Stomach (tissue), 9 donors: Measurements from ENCODE around the gene EPHB1. TPM values are rescaled to one million over a fixed set of nuclear protein-coding genes. Genes with fewer than 3 reads are reported as not detected.

ENCODE experiments used
- DNase-seq, 2 donors: peaks; one replicate each; pipeline versions ENCODE4 v3.0.0 to v3.0.0-alpha.2; 2013 to 2019
- H3K27ac ChIP-seq, 5 donors: fragments of 200-600 bp in 4 of 5; sonication (generic) in 4 of 5; one replicate each; pipeline ENCODE4 v1.5.1; 2013 to 2019; ENCODE audit warnings: mild to moderate bottlenecking in 1 of 5, moderate library complexity in 1 of 5
- H3K27me3 ChIP-seq, 3 donors: fragments of 200-600 bp; sonication (generic); one replicate each; pipeline ENCODE4 v1.5.1; 2017 to 2019; ENCODE audit warnings: mixed run types in 1 of 3
- H3K36me3 ChIP-seq, 4 donors: fragments of 200-600 bp; sonication (generic); 1 replicate in 3 of 4; 2 replicates in 1 of 4; pipeline ENCODE4 v1.5.1; 2016 to 2019
- H3K4me1 ChIP-seq, 4 donors: fragments of 200-600 bp; sonication (generic); one replicate each; pipeline ENCODE4 v1.5.1; 2016 to 2019
- H3K4me3 ChIP-seq, 4 donors: fragments of 200-600 bp; sonication (generic) in 3 of 4; one replicate each; pipeline ENCODE4 v1.5.1; 2016 to 2019; ENCODE audit warnings: mild to moderate bottlenecking in 1 of 4
- H3K9me3 ChIP-seq, 4 donors: fragments of 200-600 bp; sonication (generic); one replicate each; pipeline ENCODE4 v1.5.1; 2016 to 2019
- CTCF ChIP-seq, 7 experiments: fragments of 450-650 bp in 4 of 7; fragments of 200-600 bp in 3 of 7; sonication (generic) in 3 of 7; IDR thresholded peaks; one replicate each; pipeline ENCODE4 v1.5.1; 2016 to 2019; ENCODE audit warnings: antibody characterized with exemption in 7 of 7, control low read depth in 2 of 7, mild to moderate bottlenecking in 1 of 7
- EP300 ChIP-seq: sonication (generic); formaldehyde crosslinking; IDR thresholded peaks from one replicate; pipeline ENCODE4 v1.6.1; 2017; ENCODE audit warnings: antibody characterized with exemption
- POLR2A ChIP-seq, 4 donors: fragments of 450-650 bp; IDR thresholded peaks; one replicate each; pipeline ENCODE4 v1.6.1; 2016; ENCODE audit warnings: antibody characterized with exemption in 4 of 4, control low read depth in 2 of 4, mild to moderate bottlenecking in 1 of 4, moderate library complexity in 1 of 4
- POLR2AphosphoS5 ChIP-seq, 3 donors: sonication (generic); formaldehyde crosslinking; IDR thresholded peaks; one replicate each; pipeline ENCODE4 v1.6.1; 2016; ENCODE audit warnings: antibody characterized with exemption in 3 of 3
- WGBS, 5 donors: extraction: QIAGEN DNeasy Blood & Tissue Kit in 3 of 5; methylation state at CpG; one replicate each; pipeline versions ENCODE4 v1.1.5 to v1.1.7; 2013 to 2018; 5-methylcytosine and 5-hydroxymethylcytosine counted together
- intact Hi-C: fragments of 100-400 bp; cut with DNase I; formaldehyde crosslinking; loops from one replicate; pipeline ENCODE4 v1.15.1; 2023; ENCODE audit warnings: low total_unique reads
- polyA plus RNA-seq, 3 donors: library from polyadenylated mRNA; stranded (reverse); fragments of 200-250 nt; gene quantifications; one replicate each; pipeline ENCODE4 v1.2.3, GENCODE V29; 2013
- total RNA-seq, 5 donors: library from RNA; depleted of rRNA; stranded (reverse); fragments of >200 nt; gene quantifications; one replicate each; pipeline versions ENCODE4 v1.1.0 to v1.2.3, GENCODE V29; 2014 to 2016
- donor health status: healthy with polysubstance abuse.
- donor health status: Bipolar disorder and iron deficiency.
- donor health status: healthy.

The EPHB1 gene
- total and polyA plus RNA-seq, 8 donors: 0.13 to 2.3 (median 1.0) TPM; not detected in 4

- intact Hi-C loops: no loop called here
- H3K27ac ChIP-seq: no peak overlapping the region
- 44 to 55% (median 53%) methylated on average over 3 of the region's 3 CpGs for WGBS, 5 donors
- no peak for DNase-seq
- no peaks in the 10 kb centered on the region for H3K27me3 ChIP-seq
- TF ChIP-seq POLR2AphosphoS5 (IDR thresholded peaks at IDR 0.05) (no peak), POLR2A (IDR thresholded peaks at IDR 0.05) (no peak), EP300 (no peak), CTCF (IDR thresholded peaks at IDR 0.05) (no peak)
- H3K9me3 ChIP-seq: peaks cover 0 to 10% (median 0%) of the 10 kb centered on the region in 4 donors
- no peaks in the 10 kb centered on the region for H3K4me1 ChIP-seq
- H3K4me3 ChIP-seq: no peak overlapping the region
- H3K36me3 ChIP-seq: no peaks in the 10 kb centered on the region
These were observed 282.1 kb downstream of the EPHB1 start for GRCh38 chr3:135077186-135077585.

- Histone ChIP-seq H3K9me3 (peaks cover 0 to 10% (median 0%) of the 10 kb centered on the region in 4 donors), H3K27ac (no peak overlapping the region), H3K36me3 (no peaks in the 10 kb centered on the region), H3K27me3 (no peaks in the 10 kb centered on the region), H3K4me1 (no peaks in the 10 kb centered on the region), H3K4me3 (no peak overlapping the region)
- WGBS, 5 donors: 77 to 91% (median 78%) methylated on average over 2 of the region's 2 CpGs
- TF ChIP-seq EP300 (no peak), POLR2A (IDR thresholded peaks at IDR 0.05) (no peak), CTCF (IDR thresholded peaks at IDR 0.05) (no peak), POLR2AphosphoS5 (IDR thresholded peaks at IDR 0.05) (no peak)
- intact Hi-C loops: no loop called here
- no peak for DNase-seq
These were observed 283.2 kb downstream of the EPHB1 start for GRCh38 chr3:135078283-135078682.

GRCh38 chr3:135079095-135079494 is 284.0 kb downstream of the EPHB1 start:
- Histone ChIP-seq H3K36me3 (no peaks in the 10 kb centered on the region), H3K4me1 (no peaks in the 10 kb centered on the region), H3K9me3 (peaks cover 0 to 6% (median 0%) of the 10 kb centered on the region in 4 donors), H3K27ac (no peak overlapping the region), H3K27me3 (no peaks in the 10 kb centered on the region), H3K4me3 (no peak overlapping the region)
- TF ChIP-seq POLR2A (IDR thresholded peaks at IDR 0.05): no peak
- TF ChIP-seq CTCF (IDR thresholded peaks at IDR 0.05): no peak
- TF ChIP-seq EP300: no peak
- TF ChIP-seq POLR2AphosphoS5 (IDR thresholded peaks at IDR 0.05): no peak
- intact Hi-C loops: no loop called here
- DNase-seq: no peak
- WGBS, 5 donors: 72 to 90% (median 85%) methylated on average over 3 of the region's 3 CpGs

GRCh38 chr3:135081451-135081850 is 286.4 kb downstream of the EPHB1 start:
- H3K27ac ChIP-seq: no peak overlapping the region
- H3K27me3 ChIP-seq: no peaks in the 10 kb centered on the region
- no peak for DNase-seq
- H3K36me3 ChIP-seq: no peaks in the 10 kb centered on the region
- intact Hi-C loops: no loop called here
- H3K9me3 ChIP-seq: no peaks in the 10 kb centered on the region
- 75 to 92% (median 87%) methylated on average over 2 of the region's 2 CpGs for WGBS, 5 donors
- no peaks in the 10 kb centered on the region for H3K4me1 ChIP-seq
- H3K4me3 ChIP-seq: no peak overlapping the region
- no peak for TF ChIP-seq EP300
- no peak for TF ChIP-seq CTCF (IDR thresholded peaks at IDR 0.05)
- TF ChIP-seq POLR2AphosphoS5 (IDR thresholded peaks at IDR 0.05): no peak
- TF ChIP-seq POLR2A (IDR thresholded peaks at IDR 0.05): no peak
